Dedifferentiated amniotic fluid mesenchymal stem cell (primary cell): ENCODE measurements around the gene GAA.

Experiments used
- DNase-seq: peaks from one replicate; pipeline ENCODE4 v3.0.0-alpha.2; 2016; ENCODE audit errors: extremely low spot score

Gene GAA

GRCh38 chr17:80101011-80101945 is at the start of gene GAA:
TSS of gene GAA (plus strand) at chr17:80101581. CDS start at chr17:80104587, 3,006 bp downstream.
- DNase-seq: peak; percentile 54

DNA sequence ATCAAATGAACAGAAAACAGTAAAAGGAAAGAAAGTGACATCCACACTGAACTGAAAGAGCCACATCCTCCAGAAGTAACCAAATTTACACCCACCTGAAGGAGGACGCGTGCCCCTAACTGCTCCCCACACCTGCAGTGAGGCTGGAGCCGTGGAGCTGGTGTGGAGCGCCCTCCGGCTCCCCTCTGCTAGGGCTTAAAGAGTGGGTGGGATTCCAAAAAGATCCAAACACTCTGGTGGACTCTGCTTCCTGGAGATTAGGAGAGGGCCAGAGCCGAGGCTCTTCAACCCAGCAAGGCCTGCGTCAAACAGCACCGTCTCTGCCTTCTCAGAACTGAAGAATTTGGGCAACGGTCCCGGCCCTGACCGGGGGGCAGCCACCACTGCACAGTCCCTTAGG is 49.7 kb upstream of the GAA start:
- no peak for DNase-seq

DNA sequence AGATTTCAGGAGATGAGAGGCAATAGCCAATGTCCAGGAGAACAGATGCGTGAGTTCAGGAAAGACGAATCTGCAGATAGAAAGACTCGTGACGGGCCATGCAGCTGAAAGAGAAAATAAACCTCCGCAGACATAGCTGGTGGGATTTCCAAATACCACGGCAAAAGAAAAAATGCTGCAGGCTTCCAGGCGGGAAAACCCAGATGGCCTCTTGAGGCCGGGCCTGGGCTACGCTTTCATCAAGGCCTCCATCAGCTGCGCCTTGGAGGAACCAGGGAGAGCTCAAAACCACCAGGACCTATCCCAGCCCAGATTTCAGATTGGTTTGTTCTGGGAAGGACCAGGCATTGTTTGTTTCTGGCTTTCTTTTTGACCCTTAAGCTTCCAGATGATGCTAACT is 48.3 kb upstream of the GAA start:
- no peak for DNase-seq

- no peak for DNase-seq
These were observed 45.8 kb upstream of the GAA start for GRCh38 chr17:80055597-80055996.

GRCh38 chr17:80058311-80058955 is 42.9 kb upstream of the GAA start:
- no peak for DNase-seq

- no peak for DNase-seq
These were observed 40.7 kb upstream of the GAA start for GRCh38 chr17:80060644-80061043.

DNA sequence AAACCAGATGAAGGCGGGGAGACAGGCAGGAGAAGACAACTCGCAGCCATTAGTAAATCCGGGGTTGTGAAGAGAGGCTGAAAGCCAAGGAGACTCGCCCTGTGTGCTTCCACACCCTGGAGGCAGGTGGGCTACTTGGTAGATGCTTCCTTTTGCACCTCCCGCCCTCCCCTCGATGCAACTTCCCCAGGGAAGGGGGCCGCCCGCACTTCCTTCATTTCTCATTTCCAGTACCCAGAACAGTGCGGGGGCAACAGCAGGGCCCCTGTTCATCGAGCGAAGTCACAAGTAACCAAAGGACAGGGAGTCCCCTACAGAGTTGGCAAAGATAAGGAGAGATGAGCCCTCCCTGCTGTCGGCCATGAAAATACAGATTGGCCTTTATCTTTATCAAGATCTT is 40.0 kb upstream of the GAA start:
- DNase-seq: no peak

- DNase-seq: no peak
These were observed 37.4 kb upstream of the GAA start for GRCh38 chr17:80063830-80064585.

- DNase-seq: no peak
These were observed 36.7 kb upstream of the GAA start for GRCh38 chr17:80064696-80065095.

- DNase-seq: no peak
These were observed 35.8 kb upstream of the GAA start for GRCh38 chr17:80065478-80066170.

GRCh38 chr17:80067393-80067986 is 33.9 kb upstream of the GAA start:
- DNase-seq: no peak

- DNase-seq: peak; percentile 56
These were observed 32.8 kb upstream of the GAA start for GRCh38 chr17:80068301-80069222.

DNA sequence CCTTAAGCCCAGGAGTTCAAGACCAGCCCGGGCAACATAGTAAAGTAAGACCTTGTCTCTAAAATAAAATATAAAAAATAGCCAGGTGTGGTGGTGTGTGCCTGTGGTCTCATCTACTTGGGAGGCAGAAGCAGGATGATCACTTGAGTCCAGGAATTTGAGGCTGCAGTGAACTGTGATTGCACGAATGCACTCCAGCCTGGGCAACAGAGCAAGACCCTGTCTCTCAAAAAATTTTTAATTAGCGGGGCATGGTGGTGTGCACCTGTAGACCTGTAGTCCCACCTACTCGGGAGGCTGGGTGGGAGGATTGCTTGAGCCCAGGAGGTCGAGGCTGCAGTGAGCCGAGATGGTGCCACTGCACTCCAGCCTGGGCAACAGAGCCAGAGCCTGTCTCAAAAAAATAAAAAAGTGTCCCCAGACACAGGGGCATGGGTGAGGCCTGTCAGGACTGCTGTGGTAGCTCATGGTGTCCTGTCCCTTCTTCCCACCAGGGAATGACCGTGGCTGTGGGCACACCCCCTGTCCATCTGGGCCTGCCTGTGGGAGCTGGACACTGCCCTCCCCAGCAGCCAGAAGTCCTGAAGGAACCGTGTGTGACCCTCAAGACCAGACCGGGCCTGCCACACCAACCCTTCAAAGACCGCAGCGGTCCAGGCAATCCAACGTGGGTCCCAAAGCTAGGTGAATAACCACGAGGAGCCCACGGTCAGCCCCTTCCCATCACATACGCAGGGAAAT is 30.8 kb upstream of the GAA start:
- DNase-seq: no peak

DNA sequence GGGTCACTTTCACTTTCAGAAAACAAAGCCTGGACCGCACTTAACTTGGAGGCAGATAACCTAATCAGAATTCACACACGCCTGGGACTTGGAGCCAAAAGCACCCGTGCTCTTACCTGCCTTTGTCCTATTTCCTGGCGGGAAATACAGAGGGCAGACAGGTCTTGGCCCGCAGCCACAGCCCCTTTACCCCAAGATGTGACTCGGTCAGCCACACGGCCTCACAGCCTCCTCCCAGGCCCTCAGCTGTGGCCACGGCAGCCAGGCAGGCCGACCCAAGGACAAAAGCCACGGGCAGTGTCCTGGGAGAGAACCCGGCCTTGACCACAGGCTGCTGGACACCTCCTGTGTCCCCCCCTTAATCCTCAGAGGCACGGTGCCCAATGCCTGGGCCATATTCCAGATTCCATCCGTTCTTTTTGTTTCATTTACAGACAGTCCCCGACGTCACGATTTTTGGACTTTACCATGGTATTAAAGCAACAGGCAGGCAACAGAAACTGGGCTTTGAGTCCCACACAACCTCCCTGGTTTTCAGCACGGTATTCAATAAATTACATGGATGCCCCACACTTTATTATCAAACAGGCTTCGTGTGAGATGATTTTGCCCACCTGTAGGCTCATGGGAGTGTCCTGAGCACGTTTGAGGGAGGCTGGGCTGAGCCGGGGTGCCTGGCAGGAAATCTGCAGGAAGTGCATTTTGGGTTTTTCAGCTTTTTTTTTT is 30.1 kb upstream of the GAA start:
- DNase-seq: no peak

DNA sequence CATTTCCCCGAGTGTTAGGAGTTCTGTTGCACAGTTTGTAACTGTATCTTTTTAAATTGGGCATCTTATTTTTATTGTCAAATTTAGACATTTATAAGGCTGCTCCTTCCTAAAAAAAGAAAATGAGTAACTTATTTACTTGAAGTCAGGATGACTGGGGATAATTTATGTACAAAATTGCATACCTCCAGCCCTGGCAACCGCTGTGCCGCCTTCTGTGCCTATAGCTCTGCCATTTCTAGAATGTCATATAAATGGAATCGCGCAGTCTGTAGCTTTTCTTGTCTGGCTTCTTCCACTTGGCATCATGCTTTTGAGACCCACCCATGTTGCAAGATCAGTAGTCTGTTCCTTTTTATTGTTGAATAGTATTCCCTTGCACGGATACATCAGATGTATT is 29.0 kb upstream of the GAA start:
- no peak for DNase-seq

DNA sequence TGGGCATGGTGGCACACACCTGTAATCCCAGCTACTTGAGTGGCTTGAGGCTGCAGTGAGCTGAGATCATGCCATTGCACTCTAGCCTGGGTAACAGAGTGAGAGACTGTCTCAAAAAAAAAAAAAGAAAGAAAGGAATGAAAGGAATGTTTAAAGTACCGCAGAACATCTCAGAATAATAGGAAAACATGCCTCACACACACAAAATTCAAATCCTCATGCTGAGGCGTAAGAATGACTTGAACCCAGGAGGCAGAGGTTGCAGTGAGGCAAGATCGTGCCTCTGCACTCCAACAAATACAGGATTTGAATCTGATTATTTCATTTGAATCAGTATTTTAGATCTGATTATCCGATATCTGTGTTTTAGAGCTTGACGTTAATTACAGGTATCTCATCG is 21.3 kb upstream of the GAA start:
- DNase-seq: no peak

DNA sequence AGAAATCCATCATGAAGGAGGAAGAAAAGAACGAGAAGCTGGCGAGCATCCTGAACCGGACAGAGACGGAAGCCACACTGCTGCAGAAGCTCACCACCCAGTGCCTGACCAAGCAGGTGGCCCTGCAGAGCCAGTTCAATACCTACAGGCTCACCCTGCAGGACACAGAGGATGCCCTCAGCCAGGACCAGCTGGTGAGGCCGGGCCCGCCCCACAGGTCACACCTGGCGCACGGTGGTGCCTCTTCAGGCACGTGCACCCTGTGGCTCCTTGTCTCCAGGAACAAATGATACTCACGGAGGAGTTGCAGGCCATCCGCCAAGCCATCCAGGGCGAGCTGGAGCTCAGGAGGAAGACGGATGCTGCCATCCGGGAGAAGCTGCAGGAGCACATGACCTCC is 19.8 kb upstream of the GAA start:
- DNase-seq: no peak

DNA sequence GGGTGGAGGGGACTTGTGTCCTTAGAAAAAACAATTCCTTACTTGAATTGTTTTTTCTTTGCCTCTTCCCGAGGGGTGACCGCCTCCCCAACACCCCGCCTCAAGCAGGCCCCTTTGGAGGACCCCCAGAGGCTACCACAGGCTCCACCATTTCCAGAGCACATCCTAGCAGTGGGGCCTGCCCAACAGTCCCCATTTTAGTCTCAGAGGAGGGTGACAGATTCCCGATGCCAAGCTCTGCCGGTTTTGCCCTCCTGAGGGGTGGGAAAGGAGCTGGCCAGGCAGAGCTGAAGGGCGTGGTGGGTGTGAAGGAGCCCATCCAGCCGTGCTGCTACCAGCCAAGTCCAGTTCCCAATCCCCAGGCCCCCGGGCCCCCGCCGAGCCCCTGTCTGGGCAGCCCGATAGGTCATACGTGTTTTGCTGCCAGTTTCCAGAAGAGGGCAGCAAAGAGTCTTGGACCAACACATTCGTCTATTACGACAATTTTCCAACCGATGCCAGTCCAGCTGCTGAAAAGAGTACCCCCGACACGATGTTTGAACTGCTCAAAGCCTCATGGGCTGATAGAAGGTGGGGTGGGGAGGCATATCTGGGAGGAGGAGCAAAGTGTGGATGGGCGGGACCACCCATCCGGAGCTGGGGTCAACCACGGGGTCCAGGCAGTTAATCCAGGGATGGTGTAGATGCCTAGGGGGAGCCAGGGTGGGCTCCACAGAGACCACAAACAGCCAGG is 18.8 kb upstream of the GAA start:
- peak; percentile 79 for DNase-seq
